Transverse colon (tissue), 4 donors: ENCODE data around the gene GRAP. TPM values are rescaled to one million over a fixed set of nuclear protein-coding genes. Genes with fewer than 3 reads are reported as not detected.
"Not testable (repeated sequence)": the region's sequence is repeated elsewhere in the genome, so short reads cannot be mapped to it uniquely, and the experiment has no call there.

Experiments used
- DNase-seq: peaks from one replicate; pipeline ENCODE4 v3.0.0-alpha.2; 2019
- H3K27ac ChIP-seq, 4 donors: fragments of 200-600 bp; sonication (generic); 2 replicates each; pipeline ENCODE4 v1.5.1; 2016 to 2018; ENCODE audit warnings: inconsistent platforms in 4 of 4
- H3K27me3 ChIP-seq: fragments of 200-600 bp; sonication (generic); 2 replicates; pipeline ENCODE4 v1.5.1; 2017; ENCODE audit warnings: inconsistent platforms
- H3K36me3 ChIP-seq, 4 donors: fragments of 200-600 bp; sonication (generic); 2 replicates each; pipeline ENCODE4 v1.5.1; 2017 to 2019; ENCODE audit warnings: inconsistent platforms in 4 of 4
- H3K4me1 ChIP-seq, 4 donors: fragments of 200-600 bp; sonication (generic); 2 replicates each; pipeline ENCODE4 v1.5.1; 2017 to 2020; ENCODE audit warnings: inconsistent platforms in 4 of 4
- H3K4me3 ChIP-seq, 4 donors: fragments of 200-600 bp; sonication (generic); 1 replicate in 1 of 4; 2 replicates in 3 of 4; pipeline versions ENCODE4 v1.5.1 to v1.6.1; 2017 to 2019; ENCODE audit warnings: inconsistent platforms in 4 of 4
- H3K9me3 ChIP-seq, 2 donors: fragments of 200-600 bp; sonication (generic); 2 replicates each; pipeline ENCODE4 v1.5.1; 2017 to 2019; ENCODE audit warnings: inconsistent platforms in 2 of 2
- POLR2AphosphoS5 ChIP-seq, 3 donors: sonication (generic); formaldehyde crosslinking; IDR thresholded peaks; one replicate each; pipeline ENCODE4 v1.6.1; 2016; ENCODE audit warnings: antibody characterized with exemption in 3 of 3
- WGBS, 2 donors: methylation state at CpG; one replicate each; pipeline ENCODE4 v1.1.5; 2018; ENCODE audit warnings: low coverage in 1 of 2; 5-methylcytosine and 5-hydroxymethylcytosine counted together
- in situ Hi-C, 4 donors: fragments of 200-750 bp; cut with MboI; loops; one replicate each; pipeline versions ENCODE4 v1.15.0 to v1.15.1; 2017; ENCODE audit warnings: low sequenced_read_pairs in 3 of 4, low pct_ligation_motif_present in 1 of 4, low pct_unique_long_range_greater_than_20kb in 1 of 4
- intact Hi-C: fragments of 100-400 bp; cut with DNase I; formaldehyde crosslinking; loops from one replicate; pipeline ENCODE4 v1.15.1; 2023; ENCODE audit warnings: low total_unique reads
- total RNA-seq, 4 donors: library from RNA; depleted of rRNA; stranded (reverse); fragments of >200 nt; gene quantifications; one replicate each; pipeline ENCODE4 v1.1.0, GENCODE V29; 2016

The GRAP gene
- 10 to 100 TPM in 1 of 4 donors, 1 to 10 TPM in 3; 1.6 to 20.2 (median 5.5) TPM for total RNA-seq

DNA sequence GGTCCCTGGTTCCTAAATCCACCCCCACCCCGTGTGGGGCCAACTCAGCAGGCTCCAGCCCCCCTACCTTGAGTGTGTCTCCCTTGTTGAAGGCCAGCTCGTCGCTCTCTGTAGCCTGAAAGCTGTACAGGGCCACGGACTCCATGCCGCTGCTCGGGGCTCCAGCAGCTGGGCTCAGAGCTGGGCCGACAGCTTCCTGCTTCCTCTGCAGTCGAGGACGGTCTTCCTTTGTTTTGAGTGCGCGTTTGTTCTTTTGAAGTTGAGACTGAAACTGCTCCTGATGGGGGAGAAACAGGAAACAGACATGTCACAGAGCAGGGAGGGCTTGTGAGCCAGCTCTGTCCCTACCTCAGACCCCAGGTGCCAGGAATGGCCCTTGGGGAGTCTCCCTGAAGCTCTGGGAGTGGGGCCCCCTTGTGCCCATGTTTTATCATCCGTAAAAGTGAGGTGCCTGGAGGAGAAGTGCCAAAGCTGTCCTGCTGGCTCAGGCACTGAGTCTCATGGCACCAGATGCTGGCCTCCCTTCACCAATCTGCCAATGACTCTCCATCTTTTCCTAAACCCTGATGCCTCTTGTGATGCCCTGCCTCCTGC lies at the start of gene GRAP:
Gene GRAP (minus strand): TSS at position 176 of the 594 bp plus-strand sequence. CDS start 31 bp downstream, at position 145.
- H3K4me1 ChIP-seq, H3K36me3 ChIP-seq, H3K9me3 ChIP-seq, H3K27ac ChIP-seq, H3K27me3 ChIP-seq, intact Hi-C loops, H3K4me3 ChIP-seq, in situ Hi-C loops, DNase-seq: not testable (repeated sequence)
- WGBS, 2 donors: no CpG with 5 or more reads among the region's 12 CpGs

DNA sequence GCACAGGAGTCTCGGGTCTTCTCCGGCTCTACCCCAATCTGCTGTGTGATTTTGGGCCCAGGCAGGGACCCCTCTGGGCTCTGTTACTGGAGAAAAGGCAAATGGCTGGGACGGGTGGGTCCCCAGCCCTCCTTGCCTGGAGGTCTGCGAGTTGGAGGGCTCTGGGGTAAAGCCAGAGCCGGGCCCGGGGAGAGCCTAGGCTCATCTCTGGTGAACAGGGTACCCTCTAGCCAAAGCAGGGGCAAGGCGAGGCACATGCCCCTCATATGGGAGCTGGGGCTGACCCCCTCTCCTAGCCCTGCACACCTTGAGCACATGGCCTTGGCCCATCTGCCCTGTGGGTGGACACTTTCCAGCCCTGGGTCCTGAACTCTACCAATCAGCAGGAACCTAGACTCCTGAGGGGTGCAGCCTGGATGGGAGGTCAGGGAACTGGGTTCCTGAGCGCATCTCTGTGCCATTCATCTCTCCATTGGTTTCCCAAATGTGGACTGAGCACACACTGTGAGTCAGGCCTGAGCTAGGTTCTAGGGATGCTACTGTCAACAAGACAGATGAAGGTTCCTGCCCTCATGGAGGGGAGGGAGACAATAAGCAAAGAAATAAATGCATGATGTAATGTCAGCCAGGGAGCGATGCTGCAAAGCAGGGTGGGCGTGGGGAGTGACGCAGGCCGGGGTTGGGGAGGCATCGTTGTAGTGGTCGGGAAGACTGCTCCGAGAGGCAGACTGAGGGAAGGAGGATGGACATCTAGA lies 47.1 kb upstream of the GRAP start:
- 86% methylated on average over 2 of the region's 15 CpGs; no CpG with 5 or more reads in 1 of the 2 donors for WGBS, 2 donors

DNA sequence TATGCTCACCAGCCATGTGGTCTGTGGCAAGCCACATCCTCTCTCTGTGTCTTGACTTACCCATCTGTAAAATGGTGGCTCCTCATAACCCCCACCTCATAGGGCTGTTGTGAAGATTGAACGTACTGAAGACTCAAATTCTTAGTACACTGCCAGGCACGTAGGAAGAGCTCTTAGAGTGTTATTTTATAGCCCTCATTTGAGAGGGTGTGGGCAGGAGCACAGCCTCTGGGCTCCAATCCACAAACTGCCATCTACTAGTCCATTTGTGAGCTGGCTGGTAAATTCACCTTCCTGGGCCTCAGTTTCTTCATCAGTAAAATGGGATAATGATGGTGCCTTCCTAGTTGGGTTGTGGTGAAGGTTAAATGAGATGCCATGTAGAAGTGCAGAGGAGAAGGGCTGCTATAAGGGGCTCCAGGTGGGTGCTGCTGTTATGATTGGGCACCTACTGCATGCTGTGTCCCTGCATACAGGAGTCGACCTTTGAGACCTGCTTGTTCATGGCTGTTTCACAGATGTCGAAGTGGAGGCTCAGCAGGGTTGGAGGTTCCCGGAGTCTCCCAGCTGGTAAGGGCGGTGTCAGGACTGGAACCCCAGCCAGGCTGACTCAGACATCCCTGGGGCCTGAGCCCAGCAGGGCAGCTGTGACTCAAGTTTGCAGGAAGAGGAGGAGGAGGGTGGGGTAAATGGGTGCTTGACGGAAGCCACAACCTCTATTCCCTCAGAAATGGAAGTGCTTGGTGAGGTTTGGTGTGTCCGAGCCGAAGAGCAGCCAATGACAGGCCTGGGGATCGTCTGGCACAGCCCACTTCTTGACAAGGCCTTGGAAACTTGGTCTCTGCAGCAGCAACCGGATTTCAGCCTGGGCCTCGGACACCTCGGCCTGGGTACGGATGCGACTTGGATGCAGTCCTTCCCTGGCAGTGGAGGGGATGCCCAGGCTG lies 46.3 kb upstream of the GRAP start:
- intact Hi-C loops, H3K27me3 ChIP-seq, H3K9me3 ChIP-seq, H3K4me3 ChIP-seq, H3K36me3 ChIP-seq, H3K4me1 ChIP-seq, in situ Hi-C loops: not testable (repeated sequence)
- 31% methylated on average over 2 of the region's 15 CpGs; no CpG with 5 or more reads in 1 of the 2 donors for WGBS, 2 donors
- peak in 1 of 3 donors; percentile 36 for TF ChIP-seq POLR2AphosphoS5 (IDR thresholded peaks at IDR 0.05)
- peak overlapping the region in 3 of 4 donors; percentile 49 to 73 (median 67) for H3K27ac ChIP-seq
- peak; percentile 16 for DNase-seq

More for the DNA sequence above, 47.1 kb upstream of the GRAP start:
- H3K27ac ChIP-seq: peak overlapping the region in 3 of 4 donors; percentile 42 to 67 (median 49)
- DNase-seq, H3K27me3 ChIP-seq, in situ Hi-C loops, H3K36me3 ChIP-seq, intact Hi-C loops, H3K9me3 ChIP-seq, H3K4me1 ChIP-seq, H3K4me3 ChIP-seq: not testable (repeated sequence)

DNA sequence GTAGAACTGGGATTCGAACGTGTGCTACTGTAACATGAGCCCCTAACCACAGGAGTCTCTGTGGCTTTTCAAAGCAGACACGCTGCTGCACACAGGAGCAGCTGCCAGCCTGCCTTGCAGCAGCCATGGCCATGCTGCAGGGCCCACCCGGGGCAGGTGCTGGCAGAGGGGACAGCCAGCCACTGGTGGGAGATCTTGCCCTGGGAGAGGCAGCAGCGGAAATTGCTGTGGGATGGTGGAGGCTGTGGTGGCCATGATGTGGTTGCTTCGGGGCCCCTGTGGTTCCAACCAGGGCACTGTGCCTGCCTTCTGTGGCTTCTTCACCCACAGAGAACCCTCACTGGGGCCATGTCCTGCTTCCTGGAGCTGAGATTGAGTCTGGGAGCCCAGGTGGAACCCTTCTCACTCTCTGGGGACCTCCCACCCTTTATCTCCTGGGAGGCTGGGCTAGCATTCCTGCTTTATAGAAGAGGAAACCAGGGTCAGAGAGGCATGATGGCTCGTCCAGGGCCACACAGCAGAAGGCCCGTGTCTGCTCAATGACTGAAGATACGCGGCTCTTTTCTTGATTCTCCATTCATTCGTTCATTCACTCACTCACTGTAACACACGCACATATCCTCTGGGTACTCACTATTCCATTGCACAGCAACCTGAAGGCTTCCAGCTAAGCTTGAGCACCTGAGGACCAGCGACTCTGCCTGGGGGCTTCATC lies 43.5 kb upstream of the GRAP start:
- WGBS, 2 donors: no CpG with 5 or more reads among the region's 13 CpGs
- in situ Hi-C loops, intact Hi-C loops: not testable (repeated sequence)

DNA sequence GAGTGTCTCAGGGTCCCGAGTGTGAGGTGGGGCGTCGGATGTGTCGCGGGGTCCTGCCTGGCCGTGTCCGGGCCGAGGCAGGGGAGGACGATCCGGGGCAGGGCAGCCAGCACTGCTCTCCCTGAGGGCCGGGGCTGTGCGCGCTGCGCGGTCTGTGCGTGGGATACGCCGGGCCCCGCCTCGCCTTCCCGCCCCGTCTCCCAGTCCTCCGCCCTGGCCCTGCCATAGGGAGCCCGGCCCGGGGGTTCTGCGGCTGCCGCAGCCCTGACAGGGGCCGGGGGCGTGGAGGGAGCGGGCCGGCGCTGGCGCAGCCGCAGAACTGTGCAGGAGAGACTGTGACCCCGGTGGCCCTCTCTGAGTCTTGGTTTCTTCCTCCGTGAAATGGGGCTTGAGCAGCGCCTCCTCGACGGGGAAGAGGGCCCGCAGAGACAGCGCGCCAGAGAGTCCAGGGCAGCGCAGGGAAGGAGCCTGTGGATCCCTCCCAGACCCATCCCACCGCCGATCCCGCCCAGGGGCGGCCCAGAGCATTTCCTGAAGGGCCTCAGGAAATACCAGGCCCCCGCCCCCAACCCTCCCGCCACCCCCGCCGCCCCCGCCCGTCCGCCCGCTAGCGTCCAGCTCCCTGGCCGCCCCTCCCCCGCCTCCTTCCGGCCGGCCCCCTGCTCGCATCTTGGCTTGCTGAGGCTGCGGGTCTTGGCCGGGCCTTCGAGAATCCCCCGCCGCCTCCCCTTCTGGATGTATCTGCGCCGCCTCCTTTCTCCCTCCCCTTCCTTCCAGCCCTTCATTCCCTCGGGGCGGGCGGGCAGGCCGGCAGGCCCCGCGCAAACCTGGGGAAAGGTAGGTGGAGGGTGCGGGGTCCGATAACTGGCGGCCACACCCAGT lies 42.3 kb upstream of the GRAP start:
- H3K9me3 ChIP-seq, H3K27me3 ChIP-seq, intact Hi-C loops, H3K36me3 ChIP-seq, H3K4me1 ChIP-seq, DNase-seq, in situ Hi-C loops: not testable (repeated sequence)
- no CpG with 5 or more reads among the region's 77 CpGs for WGBS, 2 donors
- peak overlapping the region in 3 of 4 donors; percentile 48 to 76 (median 71) for H3K27ac ChIP-seq
- H3K4me3 ChIP-seq: peak overlapping the region in 1 of 4 donors; percentile 44

More for the DNA sequence above, 43.5 kb upstream of the GRAP start:
- H3K27ac ChIP-seq, H3K9me3 ChIP-seq, DNase-seq, H3K27me3 ChIP-seq, H3K4me1 ChIP-seq, H3K36me3 ChIP-seq, H3K4me3 ChIP-seq: not testable (repeated sequence)

DNA sequence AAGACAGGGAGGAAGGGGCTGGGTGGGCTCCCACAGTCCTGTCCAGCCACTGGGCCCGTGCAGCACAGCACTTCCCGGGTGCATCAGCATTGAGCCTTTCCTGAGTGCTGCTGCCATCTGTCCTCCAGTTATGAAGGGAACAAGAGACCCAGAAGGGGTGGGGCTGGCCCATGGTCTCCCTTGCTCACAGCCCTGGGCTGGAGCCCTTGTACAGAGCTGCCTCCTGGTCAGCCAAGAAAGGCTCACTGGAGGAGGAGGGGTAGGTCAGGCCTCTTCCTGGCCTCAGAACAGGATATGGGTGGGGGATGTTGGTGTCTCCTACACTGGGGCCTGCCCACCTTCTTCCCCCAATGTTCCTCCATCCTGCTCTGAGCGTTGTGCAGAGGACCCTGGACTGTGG lies 30.6 kb upstream of the GRAP start:
- H3K4me1 ChIP-seq, H3K27me3 ChIP-seq, H3K27ac ChIP-seq, in situ Hi-C loops, DNase-seq, H3K36me3 ChIP-seq, H3K9me3 ChIP-seq, H3K4me3 ChIP-seq, intact Hi-C loops: not testable (repeated sequence)
- WGBS, 2 donors: no CpG with 5 or more reads among the region's 3 CpGs
